Mesothelial cell of epicardium (in vitro differentiated cells): ENCODE data around the gene GSTM2. TPM values are rescaled to one million over a fixed set of nuclear protein-coding genes. Genes with fewer than 3 reads are reported as not detected.

ENCODE experiments used
- DNase-seq, 2 experiments: peaks; one replicate each; pipeline ENCODE4 v3.0.0; 2021; ENCODE audit warnings: low spot score in 2 of 2; ENCODE audit not compliant: unreplicated experiment in 2 of 2
- H3K27ac Mint-ChIP-seq: 2 replicates; pipeline ENCODE4 v1.8.0; 2021; ENCODE audit warnings: mixed read lengths
- H3K27me3 Mint-ChIP-seq: 2 replicates; pipeline ENCODE4 v1.8.0; 2021; ENCODE audit warnings: low read depth, mixed read lengths
- H3K36me3 Mint-ChIP-seq: 2 replicates; pipeline ENCODE4 v1.8.0; 2021; ENCODE audit warnings: mixed read lengths
- H3K4me1 Mint-ChIP-seq: 2 replicates; pipeline ENCODE4 v1.8.0; 2021; ENCODE audit warnings: mixed read lengths
- H3K4me3 Mint-ChIP-seq: 2 replicates; pipeline ENCODE4 v1.8.0; 2021; ENCODE audit warnings: mild to moderate bottlenecking, moderate library complexity, mixed read lengths
- H3K9me3 Mint-ChIP-seq: 2 replicates; pipeline ENCODE4 v1.8.0; 2021; ENCODE audit warnings: mixed read lengths
- total RNA-seq: library from RNA; stranded (reverse); gene quantifications from 3 replicates; pipeline ENCODE4 v1.2.1, GENCODE V29; 2021
- TF ChIP-seq, protein P1 (sequence below): fragments of 200-600 bp; sonication (generic); IDR thresholded peaks from one replicate; pipeline ENCODE4 v1.5.0; 2021; ENCODE audit warnings: antibody characterized with exemption; ENCODE audit not compliant: unreplicated experiment

The GSTM2 gene
- total RNA-seq, 1 donor from 2014 or later, result 177 TPM

DNA sequence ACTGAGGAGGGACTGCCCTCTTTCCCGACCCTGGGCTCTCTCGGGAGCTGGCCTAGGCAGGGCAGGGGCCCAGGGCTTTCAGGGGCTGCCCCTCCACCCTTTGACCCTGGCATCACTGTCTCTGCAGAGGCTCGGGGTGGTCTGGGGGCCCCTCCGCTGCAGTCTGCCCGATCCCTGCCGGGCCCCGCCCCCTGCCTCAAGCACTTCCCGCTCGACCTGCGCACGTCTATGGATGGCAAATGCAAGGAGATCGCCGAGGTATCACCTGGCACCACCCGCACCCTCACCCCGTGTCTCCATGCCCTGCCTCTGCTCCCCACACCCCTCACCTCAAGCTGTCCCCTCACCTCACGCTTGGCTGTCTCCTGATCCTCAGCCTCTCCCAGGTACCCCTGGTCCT is 42.7 kb upstream of the GSTM2 start:
- H3K4me1 Mint-ChIP-seq, result peaks cover 26% of the 10 kb centered on the region
- no peak for DNase-seq
- no peaks in the 10 kb centered on the region for H3K27me3 Mint-ChIP-seq
- no peaks in the 10 kb centered on the region for H3K9me3 Mint-ChIP-seq
- H3K27ac Mint-ChIP-seq, result no peak overlapping the region
- H3K36me3 Mint-ChIP-seq, result peaks cover 20% of the 10 kb centered on the region
- TF ChIP-seq, protein P1, sequence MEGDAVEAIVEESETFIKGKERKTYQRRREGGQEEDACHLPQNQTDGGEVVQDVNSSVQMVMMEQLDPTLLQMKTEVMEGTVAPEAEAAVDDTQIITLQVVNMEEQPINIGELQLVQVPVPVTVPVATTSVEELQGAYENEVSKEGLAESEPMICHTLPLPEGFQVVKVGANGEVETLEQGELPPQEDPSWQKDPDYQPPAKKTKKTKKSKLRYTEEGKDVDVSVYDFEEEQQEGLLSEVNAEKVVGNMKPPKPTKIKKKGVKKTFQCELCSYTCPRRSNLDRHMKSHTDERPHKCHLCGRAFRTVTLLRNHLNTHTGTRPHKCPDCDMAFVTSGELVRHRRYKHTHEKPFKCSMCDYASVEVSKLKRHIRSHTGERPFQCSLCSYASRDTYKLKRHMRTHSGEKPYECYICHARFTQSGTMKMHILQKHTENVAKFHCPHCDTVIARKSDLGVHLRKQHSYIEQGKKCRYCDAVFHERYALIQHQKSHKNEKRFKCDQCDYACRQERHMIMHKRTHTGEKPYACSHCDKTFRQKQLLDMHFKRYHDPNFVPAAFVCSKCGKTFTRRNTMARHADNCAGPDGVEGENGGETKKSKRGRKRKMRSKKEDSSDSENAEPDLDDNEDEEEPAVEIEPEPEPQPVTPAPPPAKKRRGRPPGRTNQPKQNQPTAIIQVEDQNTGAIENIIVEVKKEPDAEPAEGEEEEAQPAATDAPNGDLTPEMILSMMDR, result no peak
- H3K4me3 Mint-ChIP-seq, result no peak overlapping the region

DNA sequence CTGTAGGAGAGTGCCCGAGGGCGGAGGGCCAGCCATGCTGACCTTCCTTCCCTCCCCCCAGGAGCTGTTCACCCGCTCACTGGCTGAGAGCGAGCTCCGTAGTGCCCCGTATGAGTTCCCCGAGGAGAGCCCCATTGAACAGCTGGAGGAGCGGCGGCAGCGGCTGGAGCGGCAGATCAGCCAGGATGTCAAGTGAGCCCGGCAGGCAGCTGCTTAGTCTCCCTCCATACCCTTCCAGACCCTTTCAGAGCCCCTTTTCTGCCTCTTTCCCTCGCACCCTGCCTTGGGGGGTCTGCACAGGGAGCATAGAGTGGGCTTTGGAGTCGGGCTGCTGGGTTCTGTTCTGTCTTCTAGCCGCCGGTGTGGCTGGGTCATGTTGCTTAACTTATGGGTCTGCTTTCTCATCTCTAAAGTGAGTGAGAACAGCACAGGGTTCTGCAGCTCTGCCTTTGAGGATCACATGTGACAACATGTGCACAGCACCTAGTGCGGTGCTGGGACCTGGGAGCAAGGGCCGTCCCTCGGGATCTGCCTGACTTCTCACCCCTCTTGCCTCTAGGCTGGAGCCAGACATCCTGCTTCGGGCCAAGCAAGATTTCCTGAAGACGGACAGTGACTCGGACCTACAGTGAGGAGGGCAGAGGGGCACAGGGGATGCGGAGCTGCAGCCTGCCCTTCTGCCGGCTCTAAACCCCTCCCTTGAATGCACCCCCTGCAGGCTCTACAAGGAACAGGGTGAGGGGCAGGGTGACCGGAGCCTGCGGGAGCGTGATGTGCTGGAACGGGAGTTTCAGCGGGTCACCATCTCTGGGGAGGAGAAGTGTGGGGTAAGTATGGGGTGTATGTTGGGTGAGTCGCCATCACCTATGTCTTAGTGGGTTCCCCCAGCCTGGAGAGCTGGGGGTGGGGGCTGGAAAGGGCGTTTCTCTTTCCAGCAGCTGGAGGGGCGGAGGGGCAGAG is 42.0 kb upstream of the GSTM2 start:
- peak overlapping the region; percentile 12 for H3K27ac Mint-ChIP-seq
- TF ChIP-seq, protein P1, result no peak
- H3K4me3 Mint-ChIP-seq, result no peak overlapping the region
- H3K9me3 Mint-ChIP-seq, result no peaks in the 10 kb centered on the region
- peaks cover 20% of the 10 kb centered on the region for H3K36me3 Mint-ChIP-seq
- no peaks in the 10 kb centered on the region for H3K27me3 Mint-ChIP-seq
- H3K4me1 Mint-ChIP-seq, result peaks cover 26% of the 10 kb centered on the region
- DNase-seq, result no peak

- Mint-ChIP-seq H3K4me3 (no peak overlapping the region), H3K4me1 (peaks cover 20% of the 10 kb centered on the region), H3K27me3 (no peaks in the 10 kb centered on the region), H3K36me3 (peaks cover 25% of the 10 kb centered on the region), H3K9me3 (no peaks in the 10 kb centered on the region), H3K27ac (no peak overlapping the region)
- TF ChIP-seq, protein P1, result no peak
- DNase-seq, result no peak
Observed at GRCh38 chr1:109626682-109627408, 41.0 kb upstream of the GSTM2 start.

DNA sequence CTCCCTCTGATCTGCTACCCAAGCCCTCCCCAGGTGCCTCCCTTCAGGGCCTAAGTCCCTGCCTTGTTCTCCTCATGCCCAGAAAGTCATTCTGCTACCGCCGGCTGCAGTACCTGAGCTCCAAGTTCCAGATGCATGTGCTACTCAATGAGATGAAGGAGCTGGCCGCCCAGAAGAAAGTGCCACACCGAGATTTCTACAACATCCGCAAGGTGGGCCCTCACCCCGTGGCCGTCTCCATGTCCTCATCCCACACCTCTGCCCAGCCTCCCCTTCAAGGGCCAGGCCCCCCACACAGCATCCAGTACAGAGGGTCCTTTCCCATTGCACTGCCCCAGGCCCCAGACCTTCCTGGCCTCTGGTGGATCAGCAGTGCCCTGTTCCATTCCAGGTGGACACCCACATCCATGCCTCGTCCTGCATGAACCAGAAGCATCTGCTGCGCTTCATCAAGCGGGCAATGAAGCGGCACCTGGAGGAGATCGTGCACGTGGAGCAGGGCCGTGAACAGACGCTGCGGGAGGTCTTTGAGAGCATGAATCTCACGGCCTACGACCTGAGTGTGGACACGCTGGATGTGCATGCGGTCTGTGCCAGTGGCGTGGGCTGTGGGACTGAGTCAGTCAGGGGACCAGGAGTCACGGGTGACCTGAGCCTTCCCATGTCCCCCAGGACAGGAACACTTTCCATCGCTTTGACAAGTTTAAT is 40.0 kb upstream of the GSTM2 start:
- no peak overlapping the region for H3K27ac Mint-ChIP-seq
- peaks cover 28% of the 10 kb centered on the region for H3K36me3 Mint-ChIP-seq
- H3K4me3 Mint-ChIP-seq, result no peak overlapping the region
- H3K9me3 Mint-ChIP-seq, result no peaks in the 10 kb centered on the region
- TF ChIP-seq, protein P1, result no peak
- peaks cover 10% of the 10 kb centered on the region for H3K4me1 Mint-ChIP-seq
- DNase-seq, result no peak
- no peaks in the 10 kb centered on the region for H3K27me3 Mint-ChIP-seq

DNA sequence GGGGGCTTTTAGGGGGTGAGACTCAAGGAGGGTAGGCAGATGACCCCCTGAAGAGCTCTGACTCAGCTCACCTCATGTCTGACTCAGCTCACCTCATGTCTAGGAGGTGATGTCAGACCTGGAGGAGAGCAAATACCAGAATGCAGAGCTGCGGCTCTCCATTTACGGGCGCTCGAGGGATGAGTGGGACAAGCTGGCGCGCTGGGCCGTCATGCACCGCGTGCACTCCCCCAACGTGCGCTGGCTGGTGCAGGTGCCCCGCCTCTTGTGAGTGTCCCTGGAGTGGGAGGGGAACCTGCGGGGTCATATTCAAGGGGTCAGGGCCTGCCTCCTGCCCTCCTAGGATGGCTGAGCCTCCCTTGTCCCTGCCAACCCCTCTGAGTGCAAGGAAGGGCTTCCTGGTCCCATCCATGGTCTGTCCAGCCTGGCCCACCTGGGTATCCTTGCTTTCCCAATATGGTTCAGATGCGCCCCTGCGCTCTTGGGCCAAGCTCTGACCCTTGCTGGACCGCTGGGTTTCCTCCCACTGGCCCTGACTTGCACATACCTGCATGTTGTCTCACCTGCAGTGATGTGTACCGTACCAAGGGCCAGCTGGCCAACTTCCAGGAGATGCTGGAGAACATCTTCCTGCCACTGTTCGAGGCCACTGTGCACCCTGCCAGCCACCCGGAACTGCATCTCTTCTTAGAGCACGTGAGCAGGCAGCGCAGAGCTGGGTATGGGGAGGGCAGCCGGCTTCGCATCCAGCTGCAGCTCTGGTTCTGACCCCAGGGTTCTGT is 39.1 kb upstream of the GSTM2 start:
- Mint-ChIP-seq H3K4me1 (peaks cover 1% of the 10 kb centered on the region), H3K27ac (no peak overlapping the region), H3K4me3 (no peak overlapping the region), H3K27me3 (no peaks in the 10 kb centered on the region), H3K9me3 (no peaks in the 10 kb centered on the region), H3K36me3 (peaks cover 29% of the 10 kb centered on the region)
- TF ChIP-seq, protein P1, result no peak
- no peak for DNase-seq
